A549 (cell line): Measurements from ENCODE around the gene TMEM219. TPM values are rescaled to one million over a fixed set of nuclear protein-coding genes. Genes with fewer than 3 reads are reported as not detected.

ENCODE experiments used
- ATAC-seq, 2 experiments: fragments of 200-7000 bp in 1 of 2; fragments of >200 bp in 1 of 2; cut with Nextera tagmentation in 1 of 2; cut with Tn5 transposase in 1 of 2; 3 replicates each; pipeline versions ENCODE4 v1.8.0 to v1.9.1; 2018 to 2020; ENCODE audit warnings: mild to moderate bottlenecking in 1 of 2, moderate library complexity in 1 of 2
- CTCF ChIA-PET: fragments of 300-600 bp; sonication (Branson Sonifier 250); formaldehyde crosslinking; extraction: SDS; loops from one replicate; lab custom pipeline; 2021; ENCODE audit warnings: antibody characterized with exemption, inconsistent platforms; lab: Yijun Ruan, JAX
- POLR2A ChIA-PET: fragments of 350-600 bp; formaldehyde crosslinking; extraction: SDS; loops from one replicate; lab custom pipeline; 2021; ENCODE audit warnings: antibody characterized with exemption, inconsistent platforms; lab: Yijun Ruan, JAX
- DNase-seq, 2 experiments: peaks; one replicate each; pipeline versions ENCODE4 v3.0.0 to v3.0.0-alpha.2; 2011 to 2016; ENCODE audit warnings: low read depth in 1 of 2, low spot score in 1 of 2
- FAIRE-seq: peaks from 2 replicates; lab custom pipeline; 2011; peaks lifted over from hg19 to GRCh38; lab: Jason Lieb, UNC
- H3K27ac ChIP-seq, 2 experiments: fragments of >200 bp; sonication (Bioruptor Twin); formaldehyde crosslinking; 3 replicates each; pipeline ENCODE4 v1.5.1; 2016 to 2017
- H3K4me1 ChIP-seq: fragments of >200 bp; sonication (Bioruptor Twin); formaldehyde crosslinking; 3 replicates; pipeline ENCODE4 v1.6.1; 2016
- H3K4me2 ChIP-seq: fragments of >200 bp; sonication (Bioruptor Twin); formaldehyde crosslinking; 3 replicates; pipeline ENCODE4 v1.6.1; 2016
- H3K4me3 ChIP-seq: fragments of >200 bp; sonication (Bioruptor Twin); formaldehyde crosslinking; 3 replicates; pipeline ENCODE4 v1.5.1; 2016
- H3K9me3 ChIP-seq: fragments of >200 bp; sonication (Bioruptor Twin); formaldehyde crosslinking; 3 replicates; pipeline ENCODE4 v1.6.1; 2016
- CEBPB ChIP-seq, 2 experiments: fragments of >200 bp in 1 of 2; sonication (Bioruptor Twin) in 1 of 2; formaldehyde crosslinking in 1 of 2; IDR thresholded peaks; 2 replicates each; pipeline ENCODE4 v1.6.1; 2012 to 2016
- FOSL2 ChIP-seq, 2 experiments: fragments of 450-650 bp in 1 of 2; fragments of >200 bp in 1 of 2; sonication (Bioruptor Twin) in 1 of 2; formaldehyde crosslinking; IDR thresholded peaks; 2 replicates each; pipeline versions ENCODE4 v1.5.0 to v1.6.1; 2016 to 2020; ENCODE audit warnings: mild to moderate bottlenecking in 1 of 2, moderate library complexity in 1 of 2
- FOXS1 ChIP-seq: fragments of 250-450 bp; sonication (Bioruptor Pico); IDR thresholded peaks from 2 replicates; pipeline ENCODE4 v1.5.0; 2020; ENCODE audit warnings: mild to moderate bottlenecking, moderate library complexity
- GATA3 ChIP-seq: IDR thresholded peaks from 2 replicates; pipeline ENCODE4 v1.6.1; 2012; ENCODE audit warnings: borderline replicate concordance
- HOXB13 ChIP-seq: fragments of 250-450 bp; sonication (Bioruptor Pico); IDR thresholded peaks from 2 replicates; pipeline ENCODE4 v1.5.0; 2020; ENCODE audit warnings: low read depth, mild to moderate bottlenecking, moderate library complexity
- HOXB5 ChIP-seq: fragments of 250-450 bp; sonication (Bioruptor Pico); IDR thresholded peaks from 2 replicates; pipeline ENCODE4 v1.5.0; 2020; ENCODE audit warnings: mild to moderate bottlenecking, moderate library complexity
- KDM5A ChIP-seq: fragments of 200-600 bp; sonication (generic); IDR thresholded peaks from 2 replicates; pipeline ENCODE4 v1.6.1; 2016; ENCODE audit warnings: antibody characterized with exemption, mild to moderate bottlenecking
- MAFK ChIP-seq: fragments of 450-650 bp; IDR thresholded peaks from 2 replicates; pipeline ENCODE4 v1.6.1; 2014; ENCODE audit not compliant: partially characterized antibody
- MAZ ChIP-seq: fragments of 150-350 bp; IDR thresholded peaks from 2 replicates; pipeline ENCODE4 v1.6.1; 2014; ENCODE audit warnings: antibody characterized with exemption, low read depth, low read length, borderline replicate concordance
- MYC ChIP-seq: IDR thresholded peaks from 2 replicates; pipeline ENCODE4 v1.6.1; 2012; ENCODE audit warnings: mild to moderate bottlenecking, inconsistent platforms, low read length, improper control_type of control experiment, borderline replicate concordance
- NFE2L2 ChIP-seq: fragments of 150-350 bp; conservative IDR thresholded peaks from 2 replicates; pipeline ENCODE4 v1.6.1; 2014; ENCODE audit warnings: low read length
- NPAS2 ChIP-seq: fragments of 250-450 bp; sonication (Bioruptor Pico); IDR thresholded peaks from 2 replicates; pipeline ENCODE4 v1.8.0; 2022; ENCODE audit warnings: mild to moderate bottlenecking, moderate library complexity, borderline replicate concordance
- RAD21 ChIP-seq, 2 experiments: fragments of >200 bp in 1 of 2; sonication (Bioruptor Twin) in 1 of 2; formaldehyde crosslinking in 1 of 2; IDR thresholded peaks in 1 of 2; conservative IDR thresholded peaks in 1 of 2; 2 replicates in 1 of 2; 3 replicates in 1 of 2; pipeline ENCODE4 v1.6.1; 2012 to 2018; ENCODE audit warnings: inconsistent platforms in 1 of 2
- RNF2 ChIP-seq: fragments of 200-600 bp; sonication (generic); IDR thresholded peaks from 2 replicates; pipeline ENCODE4 v1.6.1; 2016; ENCODE audit warnings: low read depth, mild to moderate bottlenecking, antibody characterized with exemption, moderate library complexity, borderline replicate concordance
- TFCP2L1 ChIP-seq: fragments of 250-450 bp; sonication (Bioruptor Pico); IDR thresholded peaks from 2 replicates; pipeline ENCODE4 v1.5.0; 2021; ENCODE audit warnings: mild to moderate bottlenecking
- ZC3H11A ChIP-seq: fragments of 450-650 bp; IDR thresholded peaks from 2 replicates; pipeline ENCODE4 v1.6.1; 2014; ENCODE audit warnings: antibody characterized with exemption, mild to moderate bottlenecking
- ZNF302 ChIP-seq: fragments of 250-450 bp; sonication (Bioruptor Pico); IDR thresholded peaks from 2 replicates; pipeline ENCODE4 v1.9.0; 2021; ENCODE audit warnings: inconsistent platforms, mild to moderate bottlenecking, moderate library complexity
- WGBS: methylation state at CpG from one replicate; pipeline ENCODE4 v1.1.6; 2017; ENCODE audit errors: missing lambda C conversion rate; 5-methylcytosine and 5-hydroxymethylcytosine counted together
- polyA plus RNA-seq, 4 experiments: library from polyadenylated mRNA; depleted of rRNA in 3 of 4; stranded (reverse); fragments of >200 nt; fragmentation: RNase III in 1 of 4; extraction: RNeasy Plus Mini Kit Qiagen cat#74134 plus additional on column Dnase treatment in 1 of 4; gene quantifications; 2 replicates in 3 of 4; 3 replicates in 1 of 4; pipeline ENCODE4 v1.2.3, GENCODE V29; 2011 to 2017
- TF ChIP-seq, protein P1 (sequence below): fragments of 200-600 bp; sonication (generic); IDR thresholded peaks from 2 replicates; pipeline ENCODE4 v1.6.1; 2016; ENCODE audit warnings: antibody characterized with exemption, mild to moderate bottlenecking, moderate library complexity
- TF ChIP-seq, protein P2 (sequence below): IDR thresholded peaks from 2 replicates; pipeline ENCODE4 v1.6.1; 2012
- TF ChIP-seq, protein P3 (sequence below): fragments of >200 bp; sonication (Bioruptor Twin); formaldehyde crosslinking; IDR thresholded peaks from 3 replicates; pipeline ENCODE4 v1.5.1; 2016

Gene TMEM219
- polyA plus RNA-seq, 2 of the 4 experiments (the other 2 are of a cell fraction): 65.1 to 74.4 TPM

DNA sequence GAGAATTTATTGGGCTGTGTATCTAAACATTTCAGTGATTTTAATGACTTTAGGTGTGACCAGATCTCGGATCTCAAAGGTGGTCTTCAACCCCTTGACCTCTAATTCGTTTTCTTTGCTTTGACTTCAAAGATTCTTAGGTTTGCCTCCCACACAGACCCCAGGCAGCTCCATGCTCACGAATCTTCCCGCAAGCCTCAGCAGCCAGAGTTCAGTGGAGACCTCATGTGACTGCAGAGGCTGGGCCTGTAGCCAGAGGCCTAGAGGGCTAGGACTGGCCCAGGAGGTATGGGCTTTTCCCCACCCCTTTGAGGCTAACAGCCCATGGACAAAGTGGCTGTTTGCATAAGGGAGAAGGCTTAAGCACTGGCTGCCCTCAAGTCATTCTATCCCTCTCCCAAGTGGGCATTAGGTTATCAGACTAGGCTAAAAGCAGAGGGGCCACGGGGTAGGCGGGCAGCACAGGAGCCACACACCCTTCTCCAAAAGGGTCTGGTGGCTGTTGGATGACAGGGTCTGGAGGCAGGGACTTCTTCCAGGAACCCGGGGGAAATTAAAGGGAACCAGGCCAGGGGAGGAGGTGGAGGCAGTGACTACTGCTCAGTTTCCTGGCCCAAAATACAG is 30.6 kb downstream of the TMEM219 start:
- no peak for ATAC-seq
- CTCF ChIA-PET: interaction anchor here (0.7 to 6.3 kb wide), 6 partner anchors 13 to 49 kb away, joined by 3 to 39 read pairs (median 6); no protein-coding TSS in a partner anchor

DNA sequence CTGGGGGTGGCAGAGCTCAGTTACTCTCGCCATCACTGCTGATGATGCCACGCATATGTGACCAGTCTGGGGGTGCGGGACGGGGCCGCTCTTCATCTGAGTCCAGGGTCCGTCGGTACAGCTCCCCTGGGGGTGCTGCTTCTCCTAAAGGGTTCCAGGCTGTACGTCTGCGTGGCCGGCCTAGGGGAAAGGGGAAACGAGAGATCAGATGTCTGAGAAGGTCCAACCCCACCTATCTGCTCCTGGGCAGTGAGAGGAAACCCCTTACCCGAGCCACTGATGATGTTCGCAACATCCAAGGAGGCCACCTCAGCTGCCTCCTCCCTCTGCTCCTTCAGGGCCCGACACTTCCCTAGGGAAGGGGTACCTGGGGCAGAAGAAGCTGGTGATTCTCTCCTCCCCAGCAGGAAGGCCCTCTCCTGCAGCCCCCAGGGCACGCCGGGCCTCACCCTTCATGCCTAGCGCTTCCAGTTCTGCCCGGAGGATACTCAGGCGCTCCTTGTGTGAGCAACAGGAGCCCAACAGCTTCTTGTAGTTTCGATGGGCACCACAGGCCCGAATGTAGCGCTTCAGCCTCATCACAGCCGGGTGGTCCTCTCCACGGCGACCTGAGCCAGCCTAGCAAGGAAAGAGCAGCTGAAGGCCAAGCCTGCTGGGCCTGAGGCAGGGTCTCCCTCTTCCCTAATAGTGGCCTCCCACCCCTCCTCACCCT is 31.5 kb downstream of the TMEM219 start:
- FAIRE-seq (no peak), ATAC-seq (no peak), DNase-seq (no peak)
- H3K4me1 ChIP-seq: peaks cover 14% of the 10 kb centered on the region
- POLR2A ChIA-PET: interaction anchor here (0.8 to 1.2 kb wide), 3 partner anchors 8 to 71 kb away, joined by 3 to 6 read pairs (median 3); partner anchors contain the start of gene TAOK2
- no peak overlapping the region for H3K4me2 ChIP-seq
- no peaks in the 10 kb centered on the region for H3K9me3 ChIP-seq
- 94% methylated on average over 25 of the region's 25 CpGs for WGBS
- H3K27ac ChIP-seq: no peak overlapping the region
- TF ChIP-seq, protein P1, sequence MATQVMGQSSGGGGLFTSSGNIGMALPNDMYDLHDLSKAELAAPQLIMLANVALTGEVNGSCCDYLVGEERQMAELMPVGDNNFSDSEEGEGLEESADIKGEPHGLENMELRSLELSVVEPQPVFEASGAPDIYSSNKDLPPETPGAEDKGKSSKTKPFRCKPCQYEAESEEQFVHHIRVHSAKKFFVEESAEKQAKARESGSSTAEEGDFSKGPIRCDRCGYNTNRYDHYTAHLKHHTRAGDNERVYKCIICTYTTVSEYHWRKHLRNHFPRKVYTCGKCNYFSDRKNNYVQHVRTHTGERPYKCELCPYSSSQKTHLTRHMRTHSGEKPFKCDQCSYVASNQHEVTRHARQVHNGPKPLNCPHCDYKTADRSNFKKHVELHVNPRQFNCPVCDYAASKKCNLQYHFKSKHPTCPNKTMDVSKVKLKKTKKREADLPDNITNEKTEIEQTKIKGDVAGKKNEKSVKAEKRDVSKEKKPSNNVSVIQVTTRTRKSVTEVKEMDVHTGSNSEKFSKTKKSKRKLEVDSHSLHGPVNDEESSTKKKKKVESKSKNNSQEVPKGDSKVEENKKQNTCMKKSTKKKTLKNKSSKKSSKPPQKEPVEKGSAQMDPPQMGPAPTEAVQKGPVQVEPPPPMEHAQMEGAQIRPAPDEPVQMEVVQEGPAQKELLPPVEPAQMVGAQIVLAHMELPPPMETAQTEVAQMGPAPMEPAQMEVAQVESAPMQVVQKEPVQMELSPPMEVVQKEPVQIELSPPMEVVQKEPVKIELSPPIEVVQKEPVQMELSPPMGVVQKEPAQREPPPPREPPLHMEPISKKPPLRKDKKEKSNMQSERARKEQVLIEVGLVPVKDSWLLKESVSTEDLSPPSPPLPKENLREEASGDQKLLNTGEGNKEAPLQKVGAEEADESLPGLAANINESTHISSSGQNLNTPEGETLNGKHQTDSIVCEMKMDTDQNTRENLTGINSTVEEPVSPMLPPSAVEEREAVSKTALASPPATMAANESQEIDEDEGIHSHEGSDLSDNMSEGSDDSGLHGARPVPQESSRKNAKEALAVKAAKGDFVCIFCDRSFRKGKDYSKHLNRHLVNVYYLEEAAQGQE: no peak
- no peak for TF ChIP-seq MYC
- CTCF ChIA-PET: interaction anchor here (0.6 to 6.3 kb wide), 14 partner anchors 10 to 398 kb away, joined by 3 to 39 read pairs (median 4); no protein-coding TSS in a partner anchor
- no peak overlapping the region for H3K4me3 ChIP-seq

More for the DNA sequence above, 30.6 kb downstream of the TMEM219 start:
- Histone ChIP-seq H3K9me3 (no peaks in the 10 kb centered on the region), H3K4me3 (no peak overlapping the region), H3K27ac (no peak overlapping the region), H3K4me2 (no peak overlapping the region), H3K4me1 (peaks cover 14% of the 10 kb centered on the region)
- TF ChIP-seq TFCP2L1 (CRISPR knock-in tag) (no peak), RAD21 (conservative IDR thresholded peaks at IDR 0.05 in 1 of 2, IDR thresholded peaks at IDR 0.05 in 1 of 2) (no peak), MAFK (no peak), FOSL2 (IDR thresholded peaks at IDR 0.05) (no peak), FOSL2 (CRISPR knock-in tag; IDR thresholded peaks at IDR 0.05) (no peak), NFE2L2 (no peak), HOXB5 (no peak), ZNF302 (CRISPR knock-in tag) (no peak), KDM5A (no peak), MAZ (no peak), MYC (no peak), CEBPB (IDR thresholded peaks at IDR 0.05) (no peak), ZC3H11A (no peak), GATA3 (no peak), HOXB13 (no peak), FOXS1 (CRISPR knock-in tag) (no peak), NPAS2 (no peak), RNF2 (no peak)
- TF ChIP-seq, protein P2, sequence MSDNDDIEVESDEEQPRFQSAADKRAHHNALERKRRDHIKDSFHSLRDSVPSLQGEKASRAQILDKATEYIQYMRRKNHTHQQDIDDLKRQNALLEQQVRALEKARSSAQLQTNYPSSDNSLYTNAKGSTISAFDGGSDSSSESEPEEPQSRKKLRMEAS: no peak
- TF ChIP-seq, protein P3, sequence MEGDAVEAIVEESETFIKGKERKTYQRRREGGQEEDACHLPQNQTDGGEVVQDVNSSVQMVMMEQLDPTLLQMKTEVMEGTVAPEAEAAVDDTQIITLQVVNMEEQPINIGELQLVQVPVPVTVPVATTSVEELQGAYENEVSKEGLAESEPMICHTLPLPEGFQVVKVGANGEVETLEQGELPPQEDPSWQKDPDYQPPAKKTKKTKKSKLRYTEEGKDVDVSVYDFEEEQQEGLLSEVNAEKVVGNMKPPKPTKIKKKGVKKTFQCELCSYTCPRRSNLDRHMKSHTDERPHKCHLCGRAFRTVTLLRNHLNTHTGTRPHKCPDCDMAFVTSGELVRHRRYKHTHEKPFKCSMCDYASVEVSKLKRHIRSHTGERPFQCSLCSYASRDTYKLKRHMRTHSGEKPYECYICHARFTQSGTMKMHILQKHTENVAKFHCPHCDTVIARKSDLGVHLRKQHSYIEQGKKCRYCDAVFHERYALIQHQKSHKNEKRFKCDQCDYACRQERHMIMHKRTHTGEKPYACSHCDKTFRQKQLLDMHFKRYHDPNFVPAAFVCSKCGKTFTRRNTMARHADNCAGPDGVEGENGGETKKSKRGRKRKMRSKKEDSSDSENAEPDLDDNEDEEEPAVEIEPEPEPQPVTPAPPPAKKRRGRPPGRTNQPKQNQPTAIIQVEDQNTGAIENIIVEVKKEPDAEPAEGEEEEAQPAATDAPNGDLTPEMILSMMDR: no peak
- POLR2A ChIA-PET: no interaction called here
- DNase-seq (no peak), FAIRE-seq (no peak)
- WGBS: 70% methylated on average over 7 of the region's 7 CpGs
